ENCODE measurements around the gene GTF2A1. TPM values are rescaled to one million over a fixed set of nuclear protein-coding genes. Genes with fewer than 3 reads are reported as not detected.

GTF2A1 gene
- total RNA-seq, 1 experiment from 2014 or later: 49.0 TPM

DNA sequence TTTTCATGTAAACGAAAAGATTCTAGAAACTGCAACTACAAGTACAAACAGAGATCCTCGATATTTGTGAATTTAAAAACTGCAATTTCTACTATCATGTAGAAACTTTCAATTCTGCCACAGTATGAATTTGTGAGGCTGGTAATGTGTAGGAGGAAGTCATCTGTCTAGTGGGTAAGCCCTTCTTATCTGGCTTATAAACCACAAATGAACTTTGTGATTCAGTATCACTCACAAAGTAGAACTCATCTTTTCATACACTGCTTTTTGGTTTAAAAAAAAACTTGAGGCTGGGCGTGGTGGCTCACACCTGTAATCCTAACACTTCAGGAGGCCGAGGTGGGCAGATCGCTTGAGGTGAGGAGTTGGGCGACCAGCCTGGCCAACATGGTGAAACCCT is 20.7 kb downstream of the GTF2A1 start:
- H3K9me3 Mint-ChIP-seq: no peaks in the 10 kb centered on the region
- CTCF ChIA-PET: no interaction called here

DNA sequence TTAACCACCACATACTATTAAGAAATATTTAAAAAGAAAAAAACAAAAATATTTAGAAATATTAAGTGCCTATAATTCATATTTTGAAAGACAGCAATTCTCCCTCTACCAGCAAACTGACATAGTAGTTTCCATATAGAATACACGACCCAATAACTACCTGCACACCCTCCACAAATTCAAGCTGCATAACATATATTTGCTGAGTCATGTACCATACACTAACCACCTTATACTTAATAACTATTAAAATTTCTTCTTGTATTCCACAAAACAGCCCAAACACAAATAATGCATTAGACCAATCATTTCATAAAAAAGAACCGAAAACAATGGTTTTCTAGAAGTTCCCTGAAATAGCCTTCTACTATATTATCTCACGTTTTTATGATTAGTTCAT is 21.7 kb downstream of the GTF2A1 start:
- POLR2A ChIA-PET: no interaction called here

More for the DNA sequence above, 20.7 kb downstream of the GTF2A1 start:
- Mint-ChIP-seq H3K4me3 (no peak overlapping the region), H3K4me1 (no peaks in the 10 kb centered on the region), H3K27ac (no peak overlapping the region), H3K36me3 (peaks cover 61% of the 10 kb centered on the region), H3K27me3 (ENCODE audit: low read depth) (no peaks in the 10 kb centered on the region)
- DNase-seq (ENCODE audit: low spot score) (no peak), ATAC-seq (no peak)
- POLR2A ChIA-PET: no interaction called here
- no peak for TF ChIP-seq IRF1 (CRISPR knock-in tag; IDR thresholded peaks at IDR 0.05)
- no peak for TF ChIP-seq AR (CRISPR knock-in tag; IDR thresholded peaks at IDR 0.05)
- no peak for TF ChIP-seq E2F4 (CRISPR knock-in tag; IDR thresholded peaks at IDR 0.05; ENCODE audit: borderline replicate concordance, low read depth)
- no peak for TF ChIP-seq ELF4 (CRISPR knock-in tag; IDR thresholded peaks at IDR 0.05; ENCODE audit: low read depth)
- TF ChIP-seq, protein P1, sequence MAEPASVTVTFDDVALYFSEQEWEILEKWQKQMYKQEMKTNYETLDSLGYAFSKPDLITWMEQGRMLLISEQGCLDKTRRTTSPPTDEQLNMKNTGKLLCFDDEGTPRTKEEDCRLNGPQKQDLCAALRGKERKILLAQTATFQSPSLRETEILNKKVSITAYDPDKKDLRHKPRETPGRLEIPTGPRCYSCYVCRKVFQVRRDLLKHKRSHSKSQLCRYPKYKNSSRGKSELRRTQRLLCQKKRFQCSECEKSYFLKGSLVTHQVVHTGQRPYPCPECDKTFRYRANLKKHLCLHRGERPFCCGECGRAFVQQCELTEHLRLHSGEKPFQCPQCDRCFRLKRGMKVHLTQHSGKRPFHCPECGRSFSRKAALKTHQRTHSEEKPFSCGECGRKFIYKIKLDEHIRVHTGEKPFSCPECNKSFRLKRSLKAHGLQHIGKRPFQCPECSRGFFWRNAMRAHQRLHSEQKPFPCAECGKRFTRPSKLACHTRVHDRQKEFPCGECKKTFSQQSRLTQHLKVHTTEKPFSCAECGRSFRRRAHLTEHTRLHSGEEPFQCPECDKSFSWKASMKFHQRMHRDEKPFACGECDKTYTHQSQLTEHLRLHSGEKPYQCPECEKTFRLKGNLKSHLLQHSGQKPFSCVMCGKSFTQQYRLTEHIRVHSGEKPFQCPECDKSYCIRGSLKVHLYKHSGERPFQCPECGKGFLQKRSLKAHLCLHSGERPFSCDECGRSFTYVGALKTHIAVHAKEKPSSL (CRISPR knock-in tag; conservative IDR thresholded peaks at IDR 0.05): no peak
- TF ChIP-seq, protein P2, sequence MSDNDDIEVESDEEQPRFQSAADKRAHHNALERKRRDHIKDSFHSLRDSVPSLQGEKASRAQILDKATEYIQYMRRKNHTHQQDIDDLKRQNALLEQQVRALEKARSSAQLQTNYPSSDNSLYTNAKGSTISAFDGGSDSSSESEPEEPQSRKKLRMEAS (CRISPR knock-in tag; IDR thresholded peaks at IDR 0.05): no peak
- TF ChIP-seq FOXJ3 (CRISPR knock-in tag; IDR thresholded peaks at IDR 0.05; ENCODE audit: borderline replicate concordance): no peak
- TF ChIP-seq MYBL2 (CRISPR knock-in tag; IDR thresholded peaks at IDR 0.05): no peak
- TF ChIP-seq ZNF396 (CRISPR knock-in tag; IDR thresholded peaks at IDR 0.05; ENCODE audit: borderline replicate concordance): no peak
- no peak for TF ChIP-seq RELA (CRISPR knock-in tag; IDR thresholded peaks at IDR 0.05; ENCODE audit: borderline replicate concordance)
- no peak for TF ChIP-seq ZNF671 (CRISPR knock-in tag; IDR thresholded peaks at IDR 0.05)
- TF ChIP-seq NR3C1 (CRISPR knock-in tag; conservative IDR thresholded peaks at IDR 0.05; ENCODE audit: low read depth): no peak
- no peak for TF ChIP-seq ZNF232 (CRISPR knock-in tag; IDR thresholded peaks at IDR 0.05)
- TF ChIP-seq, protein P3, sequence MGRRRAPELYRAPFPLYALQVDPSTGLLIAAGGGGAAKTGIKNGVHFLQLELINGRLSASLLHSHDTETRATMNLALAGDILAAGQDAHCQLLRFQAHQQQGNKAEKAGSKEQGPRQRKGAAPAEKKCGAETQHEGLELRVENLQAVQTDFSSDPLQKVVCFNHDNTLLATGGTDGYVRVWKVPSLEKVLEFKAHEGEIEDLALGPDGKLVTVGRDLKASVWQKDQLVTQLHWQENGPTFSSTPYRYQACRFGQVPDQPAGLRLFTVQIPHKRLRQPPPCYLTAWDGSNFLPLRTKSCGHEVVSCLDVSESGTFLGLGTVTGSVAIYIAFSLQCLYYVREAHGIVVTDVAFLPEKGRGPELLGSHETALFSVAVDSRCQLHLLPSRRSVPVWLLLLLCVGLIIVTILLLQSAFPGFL (CRISPR knock-in tag; IDR thresholded peaks at IDR 0.05; ENCODE audit: borderline replicate concordance): no peak

More for the DNA sequence above, 21.7 kb downstream of the GTF2A1 start:
- Mint-ChIP-seq H3K27ac (no peak overlapping the region), H3K4me3 (no peak overlapping the region), H3K27me3 (ENCODE audit: low read depth) (no peaks in the 10 kb centered on the region), H3K4me1 (no peaks in the 10 kb centered on the region), H3K9me3 (no peaks in the 10 kb centered on the region), H3K36me3 (peaks cover 67% of the 10 kb centered on the region)
- no peak for ATAC-seq
- DNase-seq (ENCODE audit: low spot score): no peak
- CTCF ChIA-PET: no interaction called here
- no peak for TF ChIP-seq MXD4 (CRISPR knock-in tag; IDR thresholded peaks at IDR 0.05; ENCODE audit: borderline replicate concordance)
